DMS 273 (cell line): ENCODE measurements around the gene SLC26A6.

ENCODE experiments used
- DNase-seq: peaks from one replicate; lab custom pipeline; 2025; ENCODE audit not compliant: unreplicated experiment; lab: John Stamatoyannopoulos, UW

SLC26A6 gene

DNA sequence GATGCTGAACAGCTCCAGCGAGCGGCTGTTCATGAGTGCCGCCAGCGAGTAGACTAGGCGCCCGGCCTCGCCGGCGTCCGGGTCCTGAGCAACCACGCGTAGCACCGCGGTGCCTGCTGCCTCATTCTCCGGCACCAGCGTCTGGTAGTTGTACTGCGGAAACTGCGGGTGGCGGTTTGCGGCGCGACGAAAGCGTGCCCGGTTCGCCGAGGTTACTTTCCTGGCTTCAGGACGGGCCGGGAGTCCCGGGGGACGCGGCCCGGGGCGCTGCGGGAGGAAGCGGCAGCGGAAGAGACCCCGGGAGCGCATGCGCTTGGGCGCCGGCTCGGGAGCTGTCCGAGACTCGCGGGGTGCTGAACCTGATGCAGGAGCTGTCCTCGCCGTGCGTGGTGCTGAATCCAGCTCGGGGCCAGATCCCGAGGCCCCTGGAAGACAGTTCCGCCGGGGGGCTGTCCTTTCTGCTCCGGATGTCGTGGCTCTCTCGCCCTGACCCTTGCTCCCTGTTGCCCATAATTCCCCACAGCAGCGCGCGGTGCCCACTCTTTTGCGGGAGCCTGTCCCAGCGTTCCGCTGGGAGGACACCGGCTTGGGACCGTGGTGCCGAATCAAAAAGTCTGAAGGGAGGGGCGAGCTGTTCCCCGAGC, 26.4 kb upstream of the SLC26A6 start:
- no peak for DNase-seq

DNA sequence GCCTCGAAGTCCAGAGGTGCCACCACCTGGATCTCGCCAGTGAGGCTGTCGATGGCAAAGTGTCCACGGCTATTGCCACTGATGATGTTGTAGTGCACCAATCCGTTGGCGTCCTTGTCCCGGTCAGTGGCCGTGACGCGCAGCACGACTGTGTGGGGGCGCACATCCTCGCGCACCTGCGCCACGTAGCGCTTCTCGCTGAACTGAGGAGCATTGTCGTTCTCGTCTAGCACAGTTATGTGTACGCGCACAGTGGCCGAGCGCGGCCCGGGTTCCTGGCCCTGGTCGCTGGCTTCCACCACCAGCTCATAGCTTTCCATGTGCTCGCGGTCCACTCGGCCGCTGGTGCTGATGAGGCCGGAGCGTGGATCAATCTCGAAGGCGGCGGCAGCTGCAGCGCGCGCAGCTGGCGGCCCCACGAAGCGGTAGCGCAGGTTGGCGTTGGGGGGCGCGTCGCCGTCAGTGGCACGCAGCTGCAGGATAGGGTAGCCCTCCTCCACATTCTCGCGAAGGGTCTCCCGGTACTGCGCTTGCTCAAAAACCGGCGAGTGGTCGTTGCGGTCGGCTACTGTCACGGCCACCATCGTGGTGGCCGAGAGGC, 25.6 kb upstream of the SLC26A6 start:
- DNase-seq = no peak

DNA sequence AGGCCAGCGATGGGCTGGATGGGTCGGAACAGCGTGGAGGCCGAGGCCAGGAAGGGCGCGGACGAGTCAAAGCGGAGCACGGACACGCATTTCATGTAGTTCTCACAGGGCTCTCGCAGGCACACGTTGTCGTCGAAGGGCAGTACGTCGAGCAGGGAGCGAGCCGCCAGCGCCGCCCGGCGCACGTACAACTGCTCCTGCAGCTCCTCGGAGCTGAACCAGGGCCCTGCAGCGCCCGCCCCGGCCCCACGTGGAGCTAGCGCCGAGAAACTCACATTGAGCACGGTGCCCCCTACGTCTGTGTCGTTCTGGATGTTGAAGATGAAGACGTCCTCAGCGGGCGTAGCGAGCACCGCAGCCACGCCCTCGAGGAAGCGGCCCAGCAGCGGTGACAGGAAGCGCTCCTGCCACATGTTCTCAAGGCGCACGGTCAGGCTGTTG, 21.6 kb upstream of the SLC26A6 start:
- DNase-seq = no peak

DNA sequence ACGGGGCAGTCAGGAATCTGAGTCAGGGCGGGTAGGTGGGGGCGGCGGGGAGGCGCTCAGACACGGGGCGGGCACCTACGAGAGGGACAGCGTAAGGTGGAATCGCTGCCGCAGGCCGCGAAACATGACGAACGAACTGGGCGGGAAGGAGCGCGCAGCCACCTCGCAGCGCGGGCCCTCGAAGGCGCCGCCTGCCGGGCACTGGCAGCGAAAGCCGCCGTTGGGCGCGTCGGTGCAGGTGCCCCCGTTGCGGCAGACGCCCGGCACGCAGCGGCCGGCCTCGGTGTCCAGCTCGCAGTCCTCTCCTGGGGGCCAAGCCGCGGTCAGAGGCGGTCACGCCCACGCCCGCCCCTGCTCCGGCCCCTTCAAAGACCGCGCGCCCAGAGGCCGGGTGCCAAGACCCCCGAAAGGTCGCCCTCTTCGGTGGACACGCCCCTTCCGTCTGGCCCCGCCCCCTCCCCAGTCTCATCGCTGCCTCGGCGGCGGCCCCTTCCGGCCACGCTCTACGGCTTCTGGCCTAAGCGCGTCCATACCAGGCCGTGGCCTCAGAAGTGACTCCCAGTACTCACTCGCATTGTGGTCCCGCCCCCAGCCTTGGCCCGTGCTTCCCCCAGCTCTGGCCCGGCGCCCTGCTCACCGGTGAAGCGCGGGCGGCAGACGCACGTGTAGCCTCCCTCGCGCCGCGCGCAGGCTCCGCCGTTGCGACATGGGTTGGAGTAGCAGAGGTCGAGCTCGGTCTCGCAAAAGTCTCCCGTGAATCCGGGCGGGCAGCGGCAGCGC, 21.0 kb upstream of the SLC26A6 start:
- no peak for DNase-seq

DNA sequence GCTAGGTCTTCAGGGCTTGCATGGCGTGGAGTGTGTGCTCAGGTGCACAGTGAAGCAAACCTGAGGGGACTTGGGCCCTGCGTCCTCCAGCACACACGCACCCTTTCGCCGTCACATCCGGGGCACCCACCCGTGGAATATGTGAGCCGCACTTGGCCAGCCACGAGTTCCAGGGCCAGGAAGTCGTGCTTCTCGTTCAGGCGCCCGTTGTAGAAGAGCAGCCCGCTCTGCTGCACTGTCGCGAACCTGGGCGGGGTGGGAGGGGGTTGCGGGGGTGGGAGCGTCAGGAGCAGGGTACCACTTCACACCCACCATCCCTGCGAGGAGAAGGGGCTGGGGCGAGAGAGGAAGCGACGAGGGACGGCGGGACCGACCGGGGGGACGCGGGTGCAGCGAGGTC, 20.3 kb upstream of the SLC26A6 start:
- no peak for DNase-seq

DNA sequence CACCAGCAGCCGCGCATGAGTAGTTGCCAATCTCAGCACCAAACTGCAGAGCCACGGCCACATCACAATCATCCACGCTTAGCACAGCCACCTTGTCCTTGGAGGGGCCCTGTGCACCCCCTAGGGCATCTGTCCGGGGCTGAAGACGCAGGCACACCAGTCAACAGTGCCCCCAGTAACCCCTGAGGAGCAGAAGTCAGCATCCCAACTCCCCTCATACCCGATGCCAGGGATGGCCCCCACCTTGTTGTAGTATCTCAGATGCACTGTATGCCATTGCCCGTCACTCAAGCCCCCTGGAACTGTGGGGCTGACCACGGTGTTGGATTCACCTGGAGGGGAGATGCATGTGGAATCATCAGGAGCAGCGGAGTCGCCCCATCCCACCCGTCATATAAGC, 19.8 kb upstream of the SLC26A6 start:
- DNase-seq = no peak

DNA sequence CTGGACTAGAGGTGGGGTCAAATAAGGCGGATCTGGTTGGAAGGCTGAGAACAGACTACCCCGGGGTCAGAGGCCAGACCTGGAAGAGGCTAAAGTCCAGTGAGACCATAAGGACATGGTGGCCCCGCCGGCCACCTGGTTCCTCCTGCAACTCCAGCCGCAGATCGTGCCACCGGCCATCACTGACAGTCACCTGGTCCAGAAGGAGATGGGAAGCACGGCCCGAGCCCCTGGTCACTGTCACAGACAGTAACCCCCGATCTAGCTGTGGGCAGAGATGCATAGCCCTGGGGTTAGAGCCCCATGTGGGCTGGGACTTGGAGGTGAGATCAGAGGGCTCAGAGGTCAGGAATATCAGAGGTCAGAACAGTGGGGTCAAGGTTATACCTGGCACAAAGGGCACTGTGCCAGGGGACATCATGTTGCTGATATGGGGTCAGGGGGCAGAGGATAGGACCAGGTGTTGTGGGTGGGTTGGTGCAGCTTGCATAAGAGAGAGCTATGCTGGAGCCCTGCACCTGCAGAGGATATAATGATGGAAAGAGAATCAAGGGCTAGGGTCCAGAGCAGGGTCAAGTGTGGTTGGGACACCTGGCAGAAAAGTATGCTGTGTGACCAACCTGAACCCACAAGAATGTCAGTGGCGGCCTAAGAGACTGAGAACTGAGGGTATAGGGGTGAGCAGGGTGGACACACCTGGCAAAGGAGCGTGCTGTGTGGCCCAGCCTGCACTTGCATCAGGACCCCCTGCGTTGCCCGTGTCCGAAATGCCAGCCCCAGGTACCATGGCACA, 17.9 kb upstream of the SLC26A6 start:
- no peak for DNase-seq

DNA sequence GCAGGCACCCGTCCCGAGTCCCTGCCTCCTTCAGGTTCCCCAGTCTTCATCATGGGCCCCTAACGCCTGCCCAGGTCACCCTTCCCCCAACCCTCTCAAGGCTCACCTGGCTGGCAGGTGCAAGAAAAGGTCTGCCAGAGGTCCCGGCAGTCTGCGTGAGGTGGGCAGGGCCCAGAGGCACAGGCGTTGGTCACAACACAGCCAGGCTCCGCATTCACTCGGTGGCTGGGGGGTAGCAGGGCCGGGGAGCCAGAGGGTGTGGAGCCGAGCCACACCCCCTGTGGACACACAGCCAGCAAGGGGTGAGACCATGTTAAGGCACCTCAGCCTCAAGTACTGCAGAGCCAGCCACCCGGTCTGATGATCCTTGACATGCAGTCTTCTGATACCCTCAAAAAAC, 16.5 kb upstream of the SLC26A6 start:
- no peak for DNase-seq

DNA sequence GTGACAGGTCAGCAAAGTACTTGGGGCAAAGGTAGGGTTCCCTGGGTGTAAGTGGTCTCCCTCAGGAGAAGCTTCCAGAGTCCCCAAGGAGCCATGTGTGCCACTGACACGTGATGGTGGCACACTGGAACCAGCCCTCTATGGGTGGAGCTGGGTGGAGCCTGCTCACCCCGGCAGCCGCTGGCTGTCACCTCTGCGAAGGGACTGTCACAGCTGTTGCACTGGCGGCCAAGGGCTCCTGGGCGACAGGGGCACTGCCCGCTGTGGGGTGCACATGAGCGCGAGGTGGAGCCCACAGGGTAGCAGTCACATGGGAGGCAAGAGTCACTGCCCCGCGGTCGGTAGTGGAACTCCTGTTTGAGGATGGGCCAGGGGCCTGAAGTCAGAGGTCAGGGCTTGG, 15.5 kb upstream of the SLC26A6 start:
- no peak for DNase-seq

DNA sequence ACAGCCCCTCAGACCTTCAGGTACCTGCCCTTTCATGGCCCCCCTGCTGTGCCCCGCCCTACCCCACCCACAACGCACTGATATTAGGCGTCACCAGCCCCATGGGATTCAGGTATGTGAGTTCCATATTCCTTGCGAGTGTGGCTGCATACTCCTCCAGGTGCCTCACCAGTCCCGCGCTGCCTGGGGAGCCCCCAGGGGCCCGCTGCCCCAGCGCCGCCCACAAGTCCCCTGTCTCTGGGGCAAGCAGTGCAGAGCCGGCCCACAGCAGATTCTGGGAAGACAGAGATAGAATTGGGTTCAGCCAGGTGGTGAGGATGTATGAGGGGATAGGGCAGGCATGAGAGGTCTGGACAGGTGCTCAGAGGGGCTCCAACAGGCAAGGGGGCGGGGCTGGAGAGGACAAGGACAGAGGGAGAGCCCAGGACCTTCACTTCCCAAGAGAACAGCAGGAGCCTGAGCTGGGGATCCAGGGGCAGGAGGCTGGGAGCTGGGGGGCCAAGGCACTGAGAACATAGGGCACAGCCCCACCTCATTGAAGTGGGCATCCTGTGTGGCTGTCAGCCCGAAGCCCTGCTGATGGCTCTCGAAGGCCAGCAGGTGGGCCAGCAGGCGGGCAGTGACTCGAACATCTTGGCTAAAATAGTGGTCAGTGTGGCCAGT, 13.1 kb upstream of the SLC26A6 start:
- no peak for DNase-seq

DNA sequence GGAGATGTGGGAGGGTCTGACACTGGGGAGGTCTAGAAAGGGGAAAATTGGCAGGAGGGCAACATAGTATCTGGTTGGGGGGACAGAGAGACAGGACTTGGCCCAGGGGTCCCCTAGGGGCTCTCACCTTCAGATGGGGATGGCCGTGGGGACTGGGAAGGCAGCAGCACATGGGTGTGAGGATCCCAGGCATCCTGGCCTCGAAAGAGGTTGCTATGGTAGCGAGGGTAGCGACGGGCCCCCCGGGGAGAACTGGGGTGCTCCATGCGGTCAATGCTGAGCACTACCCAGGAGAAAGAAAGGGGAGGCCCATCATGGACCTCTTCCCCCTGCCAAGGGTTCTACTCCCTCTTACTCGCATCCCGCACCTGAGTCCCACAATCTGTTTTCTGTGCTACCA, 12.5 kb upstream of the SLC26A6 start:
- no peak for DNase-seq

DNA sequence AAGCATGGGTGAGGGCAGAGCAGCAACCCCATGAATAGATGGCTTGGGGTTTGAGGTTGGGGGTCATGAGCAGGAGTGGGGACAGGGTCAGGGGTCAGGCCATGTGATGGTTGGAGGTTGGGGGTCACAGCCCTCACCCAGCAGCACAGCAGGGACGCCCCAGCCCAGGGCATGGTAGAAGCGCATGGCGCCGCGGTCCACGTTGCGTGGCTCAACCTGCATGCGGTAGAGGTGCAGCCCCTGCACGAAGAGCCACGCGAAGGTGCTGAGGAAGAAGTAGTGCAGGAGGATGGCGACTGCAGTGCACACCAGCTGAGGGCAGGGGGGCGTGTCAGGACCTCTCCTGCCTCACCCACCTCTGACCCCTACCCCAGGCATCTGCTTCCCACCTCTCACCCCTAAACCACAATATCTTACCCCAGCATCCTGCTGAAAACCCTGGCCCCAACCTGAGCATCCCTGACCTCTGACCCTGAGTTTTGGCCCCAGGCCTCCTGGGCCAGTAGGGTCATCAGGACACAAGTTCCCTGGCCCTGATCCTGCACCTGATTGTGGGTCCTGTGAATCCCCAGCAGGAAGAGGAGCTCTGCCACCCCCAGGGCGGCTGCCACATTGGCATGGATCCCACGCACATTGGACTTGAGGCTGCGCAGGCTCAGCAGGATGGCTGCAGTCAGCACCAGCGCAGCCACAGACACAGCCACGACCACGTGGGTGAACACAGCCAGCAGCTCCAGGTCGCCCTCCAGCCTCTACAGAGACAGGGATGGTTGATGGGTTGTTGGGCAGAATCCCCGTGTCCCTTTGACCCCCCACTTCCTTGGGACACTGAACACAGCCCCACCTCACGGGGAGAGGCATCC, 9.9 kb upstream of the SLC26A6 start:
- no peak for DNase-seq

DNA sequence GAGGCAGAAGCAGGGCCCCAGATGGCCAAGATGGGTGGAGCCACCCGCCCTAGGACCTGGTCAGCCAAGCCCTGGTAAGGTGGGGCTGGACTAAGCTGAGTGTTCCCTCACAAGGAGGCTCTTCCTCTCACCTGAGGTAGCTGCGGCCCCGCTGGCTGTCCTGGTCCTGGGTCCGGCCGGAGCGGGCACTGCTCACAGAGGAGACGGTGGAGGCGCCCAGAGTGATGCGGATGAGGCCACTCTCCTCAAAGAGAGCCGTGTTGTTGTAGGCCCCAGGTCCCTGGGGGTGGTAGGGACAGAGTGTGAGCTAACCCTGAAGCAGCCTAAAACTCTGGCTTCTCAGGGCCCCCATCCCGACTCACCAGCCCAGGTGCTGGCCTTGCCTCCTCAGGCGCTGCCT, 7.3 kb upstream of the SLC26A6 start:
- no peak for DNase-seq

DNA sequence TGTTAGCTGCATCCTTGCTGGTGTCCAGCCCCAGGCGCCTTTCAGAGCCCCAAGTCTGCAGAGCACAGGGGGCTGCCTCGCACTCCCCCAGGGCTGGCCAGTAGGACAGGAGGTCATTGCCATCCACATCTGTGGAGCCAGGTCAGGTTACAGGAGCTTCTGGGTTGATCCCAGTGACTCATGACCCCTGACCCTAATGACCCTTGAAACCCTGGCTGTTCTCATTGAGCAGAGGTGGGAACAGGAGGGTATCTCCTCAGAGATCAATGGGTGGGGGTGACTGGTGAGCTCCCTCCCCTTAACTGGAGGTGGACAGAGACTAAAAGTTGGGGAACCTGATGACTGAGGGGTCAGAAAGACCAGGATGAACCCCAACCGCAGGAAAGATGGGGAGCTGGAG, 6.1 kb upstream of the SLC26A6 start:
- DNase-seq = no peak

DNA sequence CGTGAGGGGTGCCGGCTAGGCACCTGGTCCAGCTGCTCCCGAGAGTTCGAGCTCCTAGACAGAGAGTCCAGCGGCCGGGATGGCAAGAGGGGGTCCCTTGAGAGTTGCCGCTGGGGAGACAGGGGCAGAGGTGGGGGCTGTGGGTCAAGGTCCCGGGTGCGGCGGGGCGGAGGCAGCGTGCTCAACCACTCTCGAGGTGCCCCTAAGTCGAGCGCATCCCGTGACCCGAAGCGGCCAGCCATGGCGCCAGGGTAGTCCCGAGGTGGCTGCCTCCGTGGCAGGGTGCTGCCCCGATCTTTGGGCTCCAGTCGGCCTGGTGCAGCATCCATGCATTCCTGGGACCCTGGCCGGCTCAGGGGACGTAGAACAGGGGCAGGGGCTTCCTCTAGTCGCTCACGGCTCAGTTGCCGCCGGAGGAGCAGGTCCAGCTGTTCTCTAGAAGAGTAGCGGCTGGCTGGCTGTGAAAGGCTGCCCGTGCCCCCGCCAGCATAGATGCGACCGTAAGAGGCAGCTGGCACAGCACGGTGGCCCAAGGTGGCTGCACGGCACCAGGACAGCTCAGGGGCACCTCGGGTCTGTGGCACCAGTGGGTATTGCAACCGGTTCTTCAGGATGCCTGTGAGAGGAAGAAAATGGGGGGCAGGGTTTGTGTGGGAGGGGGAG, 4.8 kb upstream of the SLC26A6 start:
- DNase-seq = no peak

DNA sequence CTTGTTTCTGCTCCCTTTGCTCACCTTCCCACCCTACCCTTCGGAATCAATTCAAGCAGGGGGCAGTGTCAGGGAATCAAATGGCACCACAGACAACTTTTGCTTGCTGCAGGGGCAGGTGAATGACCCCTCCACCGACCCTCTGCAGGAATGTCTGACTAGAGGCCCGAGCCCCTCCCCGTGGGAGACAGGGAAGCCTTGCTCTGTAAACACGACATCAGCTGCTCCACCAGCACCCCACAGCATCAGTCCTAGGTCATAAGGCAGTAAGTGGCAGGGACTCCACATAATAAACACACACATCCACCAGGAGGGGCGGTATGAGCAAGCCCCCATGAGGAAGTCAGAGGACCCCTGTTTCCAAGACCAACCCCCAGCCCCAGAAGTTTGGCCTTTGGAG, 2.0 kb upstream of the SLC26A6 start:
- DNase-seq = no peak

DNA sequence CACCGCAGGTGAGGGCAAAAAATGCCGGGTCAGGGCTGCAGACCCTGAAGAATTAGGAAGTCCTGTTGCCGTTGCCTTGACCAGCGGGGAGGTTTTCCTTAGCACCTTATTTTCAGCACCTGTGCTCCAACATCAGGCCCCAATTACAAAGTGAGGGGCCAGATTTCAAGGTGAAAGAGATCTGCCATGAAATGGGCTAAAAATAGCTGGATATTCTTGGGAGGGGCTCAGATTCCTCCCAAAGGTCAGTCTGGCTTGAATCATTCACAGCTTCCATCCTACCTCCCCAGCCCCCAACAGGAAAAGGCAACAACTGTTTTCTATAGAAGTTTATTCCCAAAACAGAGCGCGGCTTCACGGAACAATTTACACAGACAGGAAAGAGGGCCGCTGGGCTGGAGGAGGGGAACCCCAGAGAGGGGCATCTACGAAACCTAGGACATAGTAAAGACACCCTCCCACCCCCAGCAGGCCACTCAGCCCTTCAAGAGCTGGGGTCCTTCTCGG, 941 bp upstream of the SLC26A6 start:
- no peak for DNase-seq

DNA sequence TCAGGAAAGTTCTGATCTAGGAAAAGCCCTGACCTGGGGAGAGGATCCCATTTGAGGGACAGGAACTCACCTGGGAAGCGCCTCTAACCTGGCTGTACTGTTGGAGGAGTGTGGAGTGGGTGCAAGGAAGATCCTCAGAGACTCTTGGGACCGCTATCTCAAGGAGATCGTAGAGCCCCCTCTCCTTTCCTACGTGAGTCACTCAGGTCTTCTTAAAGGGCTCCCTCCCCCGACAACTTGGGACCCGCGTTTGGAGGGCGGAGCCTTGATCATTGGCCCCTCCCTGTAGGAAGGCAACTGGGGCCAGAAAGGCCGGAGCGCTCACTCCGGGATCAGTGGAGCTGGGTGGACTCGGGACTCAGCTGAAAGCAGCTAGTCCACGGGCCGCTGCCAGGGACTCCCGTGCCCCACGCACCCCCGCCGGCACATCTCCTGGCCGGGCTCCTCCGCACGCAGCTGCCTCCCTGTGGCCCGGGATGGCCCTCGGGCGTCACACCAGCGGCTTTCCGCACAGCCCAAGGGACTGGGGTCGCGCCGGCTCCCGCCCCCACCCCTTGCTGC, 520 bp downstream of the SLC26A6 start:
- peak; percentile 65 for DNase-seq

DNA sequence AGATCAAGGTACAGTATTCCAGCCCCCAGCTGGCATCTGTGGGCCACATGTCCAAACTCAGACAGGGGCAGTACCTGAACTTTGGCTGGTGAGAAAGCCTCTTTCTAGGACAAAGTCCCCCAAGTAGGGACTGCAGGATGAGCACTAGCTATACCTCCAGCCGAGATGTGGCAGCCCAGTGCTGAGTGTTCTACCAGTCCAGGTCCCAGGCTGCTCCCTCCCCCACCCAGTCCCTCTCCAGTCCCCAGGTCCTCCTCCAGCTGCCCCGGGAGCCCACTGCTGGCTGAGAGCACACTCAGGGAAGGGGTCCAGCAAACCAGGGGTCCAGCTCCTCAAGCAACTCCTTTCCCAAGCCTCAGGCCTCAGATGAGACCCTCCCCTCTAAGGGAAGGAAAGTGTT, 1.5 kb downstream of the SLC26A6 start:
- DNase-seq = no peak
